OCI-LY3 (cell line): ENCODE data around the gene ATOSB.

Experiments used
- CTCF ChIP-seq: fragments of 200-600, 300-600 bp; sonication (generic); IDR thresholded peaks from 2 replicates; pipeline ENCODE4 v1.5.1; 2014; ENCODE audit warnings: antibody characterized with exemption, low read length, low read depth
- EZH2phosphoT487 ChIP-seq: fragments of 200-600 bp; shearing (Covaris generic); IDR thresholded peaks from 2 replicates; pipeline ENCODE4 v1.6.1; 2018; ENCODE audit warnings: antibody characterized with exemption, mixed run types, low read depth

GRCh38 chr9:35103660-35104191 is 11.9 kb downstream of the ATOSB start:
- TF ChIP-seq CTCF, result no peak
- no peak for TF ChIP-seq EZH2phosphoT487
